Smooth muscle cell (in vitro differentiated cells): ENCODE data around the gene DISP3. TPM values are rescaled to one million over a fixed set of nuclear protein-coding genes. Genes with fewer than 3 reads are reported as not detected.

Experiments
- DNase-seq: peaks from one replicate; lab custom pipeline; 2025; ENCODE audit not compliant: unreplicated experiment; lab: John Stamatoyannopoulos, UW
- H2AFZ ChIP-seq: fragments of 200-600 bp; sonication (generic); 2 replicates; pipeline ENCODE4 v1.6.0; 2016; ENCODE audit warnings: antibody characterized with exemption, low read depth, mild to moderate bottlenecking
- H3F3A ChIP-seq: fragments of 200-600 bp; sonication (generic); 2 replicates; pipeline ENCODE4 v1.6.0; 2017; ENCODE audit warnings: antibody characterized with exemption, low read depth
- H3K27ac ChIP-seq: fragments of 200-600 bp; sonication (generic); 2 replicates; pipeline ENCODE4 v1.5.1; 2016; ENCODE audit warnings: low read depth, mild to moderate bottlenecking
- H3K27me3 ChIP-seq: fragments of 200-600 bp; sonication (generic); 2 replicates; pipeline ENCODE4 v1.6.1; 2016; ENCODE audit warnings: low read depth, mild to moderate bottlenecking
- H3K36me3 ChIP-seq: fragments of 200-600 bp; sonication (generic); 2 replicates; pipeline ENCODE4 v1.5.1; 2016; ENCODE audit warnings: low read depth
- H3K4me1 ChIP-seq: fragments of 200-600 bp; sonication (generic); 2 replicates; pipeline ENCODE4 v1.5.1; 2016; ENCODE audit warnings: low read depth
- H3K4me2 ChIP-seq: fragments of 200-600 bp; sonication (generic); 2 replicates; pipeline ENCODE4 v1.6.0; 2016; ENCODE audit warnings: mild to moderate bottlenecking
- H3K4me3 ChIP-seq: fragments of 200-600 bp; sonication (generic); 2 replicates; pipeline ENCODE4 v1.5.1; 2016; ENCODE audit warnings: mild to moderate bottlenecking
- H3K79me2 ChIP-seq: fragments of 200-600 bp; sonication (generic); 2 replicates; pipeline ENCODE4 v1.6.0; 2016; ENCODE audit warnings: low read depth, mild to moderate bottlenecking
- H3K9ac ChIP-seq: fragments of 200-600 bp; sonication (generic); 2 replicates; pipeline ENCODE4 v1.6.0; 2016; ENCODE audit warnings: low read depth
- H3K9me3 ChIP-seq: fragments of 200-600 bp; sonication (generic); replicated peaks from 2 replicates; pipeline ENCODE4 v1.5.1; 2016; ENCODE audit warnings: low read depth
- H4K20me1 ChIP-seq: fragments of 200-600 bp; sonication (generic); 2 replicates; pipeline ENCODE4 v1.6.0; 2016; ENCODE audit warnings: low read depth
- WGBS: methylation state at CpG from one replicate; pipeline ENCODE4 v1.1.7; 2016; ENCODE audit warnings: low lambda C conversion rate; 5-methylcytosine and 5-hydroxymethylcytosine counted together
- polyA plus RNA-seq: library from polyadenylated mRNA; unstranded; fragments of >200 nt; fragmentation: Nextera tagmentation; extraction: Ambion mirVana; gene quantifications from 2 replicates; pipeline ENCODE4 v1.2.1, GENCODE V29; 2016
- total RNA-seq: library from RNA; depleted of rRNA; stranded (reverse); fragments of >200 nt; gene quantifications from 2 replicates; pipeline ENCODE4 v1.2.3, GENCODE V29; 2014
- TF ChIP-seq, protein P1 (sequence below): fragments of 200-600 bp; sonication (generic); IDR thresholded peaks from 2 replicates; pipeline ENCODE4 v1.5.1; 2017; ENCODE audit warnings: borderline replicate concordance, mild to moderate bottlenecking, antibody characterized with exemption; ENCODE audit not compliant: insufficient read depth, poor library complexity, severe bottlenecking

DISP3 gene
- total and polyA plus RNA-seq, 2 experiments from 2014 or later: 0.17 TPM; not detected in 1

- no peak overlapping the region for H3K27ac ChIP-seq
- H3F3A ChIP-seq: no peaks in the 10 kb centered on the region
- H3K9me3 ChIP-seq: no peaks in the 10 kb centered on the region
- H3K9ac ChIP-seq: no peak overlapping the region
- no peak overlapping the region for H3K4me2 ChIP-seq
- H4K20me1 ChIP-seq: no peaks in the 10 kb centered on the region
- H3K79me2 ChIP-seq: no peaks in the 10 kb centered on the region
- H3K27me3 ChIP-seq: no peaks in the 10 kb centered on the region
- no peak overlapping the region for H2AFZ ChIP-seq
- no peak overlapping the region for H3K4me3 ChIP-seq
- no peaks in the 10 kb centered on the region for H3K36me3 ChIP-seq
- WGBS: 90% methylated on average over 12 of the region's 12 CpGs
- TF ChIP-seq, protein P1, sequence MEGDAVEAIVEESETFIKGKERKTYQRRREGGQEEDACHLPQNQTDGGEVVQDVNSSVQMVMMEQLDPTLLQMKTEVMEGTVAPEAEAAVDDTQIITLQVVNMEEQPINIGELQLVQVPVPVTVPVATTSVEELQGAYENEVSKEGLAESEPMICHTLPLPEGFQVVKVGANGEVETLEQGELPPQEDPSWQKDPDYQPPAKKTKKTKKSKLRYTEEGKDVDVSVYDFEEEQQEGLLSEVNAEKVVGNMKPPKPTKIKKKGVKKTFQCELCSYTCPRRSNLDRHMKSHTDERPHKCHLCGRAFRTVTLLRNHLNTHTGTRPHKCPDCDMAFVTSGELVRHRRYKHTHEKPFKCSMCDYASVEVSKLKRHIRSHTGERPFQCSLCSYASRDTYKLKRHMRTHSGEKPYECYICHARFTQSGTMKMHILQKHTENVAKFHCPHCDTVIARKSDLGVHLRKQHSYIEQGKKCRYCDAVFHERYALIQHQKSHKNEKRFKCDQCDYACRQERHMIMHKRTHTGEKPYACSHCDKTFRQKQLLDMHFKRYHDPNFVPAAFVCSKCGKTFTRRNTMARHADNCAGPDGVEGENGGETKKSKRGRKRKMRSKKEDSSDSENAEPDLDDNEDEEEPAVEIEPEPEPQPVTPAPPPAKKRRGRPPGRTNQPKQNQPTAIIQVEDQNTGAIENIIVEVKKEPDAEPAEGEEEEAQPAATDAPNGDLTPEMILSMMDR: no peak
- no peak for DNase-seq
- no peaks in the 10 kb centered on the region for H3K4me1 ChIP-seq
These were observed 61.8 kb downstream of the DISP3 start for GRCh38 chr1:11540773-11541160.

DNA sequence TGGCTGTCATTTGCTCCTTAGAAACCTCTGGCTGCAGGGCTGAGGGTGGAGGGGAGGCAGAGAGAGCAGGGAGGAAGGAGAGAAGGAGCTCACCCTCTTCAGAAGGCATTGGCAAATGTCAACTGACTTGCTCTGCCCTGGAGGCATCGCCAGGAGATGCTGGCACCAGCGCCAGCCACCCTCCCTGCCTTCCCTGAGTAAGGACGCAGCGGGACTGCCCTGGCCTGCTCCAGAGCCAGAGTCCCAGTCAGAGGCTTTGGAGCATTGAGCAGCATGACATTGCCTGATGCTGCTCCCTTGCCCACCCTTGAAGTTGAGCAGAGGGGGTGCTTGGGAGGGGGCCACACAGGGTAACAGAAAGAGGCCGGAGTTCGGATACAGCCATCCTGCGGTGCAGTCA is 62.3 kb downstream of the DISP3 start:
- H3K4me1 ChIP-seq: no peaks in the 10 kb centered on the region
- H3K9ac ChIP-seq: no peak overlapping the region
- no peaks in the 10 kb centered on the region for H3K36me3 ChIP-seq
- H3K79me2 ChIP-seq: no peaks in the 10 kb centered on the region
- H2AFZ ChIP-seq: no peak overlapping the region
- no peak overlapping the region for H3K4me3 ChIP-seq
- TF ChIP-seq, protein P1: no peak
- no peak for DNase-seq
- no peaks in the 10 kb centered on the region for H3K27me3 ChIP-seq
- H3K4me2 ChIP-seq: no peak overlapping the region
- H3F3A ChIP-seq: no peaks in the 10 kb centered on the region
- no peaks in the 10 kb centered on the region for H4K20me1 ChIP-seq
- no peak overlapping the region for H3K27ac ChIP-seq
- no peaks in the 10 kb centered on the region for H3K9me3 ChIP-seq
- 97% methylated on average over 7 of the region's 7 CpGs for WGBS

GRCh38 chr1:11541956-11542355 is 63.0 kb downstream of the DISP3 start:
- Histone ChIP-seq H2AFZ (no peak overlapping the region), H4K20me1 (no peaks in the 10 kb centered on the region), H3K36me3 (no peaks in the 10 kb centered on the region), H3K4me2 (no peak overlapping the region), H3K4me3 (no peak overlapping the region), H3F3A (no peaks in the 10 kb centered on the region), H3K9me3 (no peaks in the 10 kb centered on the region), H3K4me1 (no peaks in the 10 kb centered on the region), H3K79me2 (no peaks in the 10 kb centered on the region), H3K27me3 (peaks cover 1% of the 10 kb centered on the region), H3K9ac (no peak overlapping the region), H3K27ac (no peak overlapping the region)
- TF ChIP-seq, protein P1: no peak
- no peak for DNase-seq
- 81% methylated on average over 7 of the region's 7 CpGs for WGBS

DNA sequence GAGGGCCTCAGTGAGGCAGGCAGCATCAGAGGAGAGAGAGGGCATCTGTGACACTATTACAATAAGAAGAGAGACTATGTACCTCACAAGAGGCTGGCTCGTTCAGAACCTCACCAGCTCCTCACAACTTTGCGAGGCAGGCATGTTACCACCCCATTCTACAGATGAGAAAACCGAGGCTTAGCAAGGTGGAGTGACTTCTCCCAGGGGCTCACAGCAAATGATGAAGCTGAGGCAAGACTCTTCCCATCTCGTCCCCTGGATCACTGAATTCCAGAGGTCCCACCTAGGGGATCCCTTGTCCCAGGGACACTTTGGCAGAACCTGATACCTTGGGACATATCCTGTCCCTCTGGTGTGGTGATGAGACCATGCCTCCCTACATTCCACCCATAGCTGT is 64.4 kb downstream of the DISP3 start:
- no peak overlapping the region for H2AFZ ChIP-seq
- 83% methylated on average over 4 of the region's 4 CpGs for WGBS
- TF ChIP-seq, protein P1: no peak
- no peak for DNase-seq
- no peak overlapping the region for H3K9ac ChIP-seq
- H3K36me3 ChIP-seq: no peaks in the 10 kb centered on the region
- no peaks in the 10 kb centered on the region for H3K9me3 ChIP-seq
- no peaks in the 10 kb centered on the region for H3K4me1 ChIP-seq
- H3K4me2 ChIP-seq: no peak overlapping the region
- no peaks in the 10 kb centered on the region for H4K20me1 ChIP-seq
- no peaks in the 10 kb centered on the region for H3K79me2 ChIP-seq
- H3K27me3 ChIP-seq: peaks cover 6% of the 10 kb centered on the region
- no peak overlapping the region for H3K4me3 ChIP-seq
- H3K27ac ChIP-seq: no peak overlapping the region
- no peaks in the 10 kb centered on the region for H3F3A ChIP-seq
